Testis (tissue), 3 donors: ENCODE measurements around the gene CILP2. TPM values are rescaled to one million over a fixed set of nuclear protein-coding genes. Genes with fewer than 3 reads are reported as not detected.

ENCODE experiments used
- DNase-seq: peaks from one replicate; pipeline ENCODE4 v3.0.0-alpha.2; 2019
- H3K27ac ChIP-seq, 2 donors: fragments of 200-600 bp; sonication (generic); one replicate each; pipeline ENCODE4 v1.5.1; 2019
- H3K27me3 ChIP-seq: fragments of 200-600 bp; sonication (generic); one replicate; pipeline ENCODE4 v1.5.1; 2019
- H3K36me3 ChIP-seq: fragments of 200-600 bp; sonication (generic); one replicate; pipeline ENCODE4 v1.5.1; 2017; ENCODE audit warnings: low read depth; ENCODE audit errors: missing control alignments
- H3K4me1 ChIP-seq: fragments of 200-600 bp; sonication (generic); one replicate; pipeline ENCODE4 v1.5.1; 2019
- H3K4me3 ChIP-seq, 2 donors: fragments of 200-600 bp; sonication (generic); one replicate each; pipeline ENCODE4 v1.5.1; 2017 to 2019
- H3K9me3 ChIP-seq: fragments of 200-600 bp; sonication (generic); one replicate; pipeline ENCODE4 v1.5.1; 2017
- POLR2A ChIP-seq: fragments of 450-650 bp; IDR thresholded peaks from one replicate; pipeline ENCODE4 v1.6.1; 2017; ENCODE audit warnings: antibody characterized with exemption, mild to moderate bottlenecking, moderate library complexity
- WGBS, 2 donors: methylation state at CpG; one replicate each; pipeline ENCODE4 v1.1.5; 2018; 5-methylcytosine and 5-hydroxymethylcytosine counted together
- intact Hi-C: fragments of 100-400 bp; cut with DNase I; formaldehyde crosslinking; loops from one replicate; pipeline ENCODE4 v1.15.1; 2023; ENCODE audit warnings: low total_unique reads
- polyA plus RNA-seq: library from polyadenylated mRNA; stranded (reverse); fragments of 350-450 nt; fragmentation: Illumina TruSeq; extraction: RNeasy Lipid Tissue Mini Kit (QIAGEN cat#74804); gene quantifications from one replicate; pipeline ENCODE4 v1.2.3, GENCODE V29; 2014; ENCODE audit warnings: low read depth, low replicate concordance; ENCODE audit not compliant: insufficient read depth
- total RNA-seq, 2 donors: library from RNA; depleted of rRNA; stranded (reverse); fragments of >200 nt; gene quantifications; one replicate each; pipeline ENCODE4 v1.2.3, GENCODE V29; 2016
- TF ChIP-seq, protein P1 (sequence below), 3 experiments: fragments of 450-650 bp in 2 of 3; fragments of 200-600 bp in 1 of 3; sonication (generic) in 1 of 3; IDR thresholded peaks; one replicate each; pipeline ENCODE4 v1.5.1; 2016 to 2019; ENCODE audit warnings: antibody characterized with exemption in 3 of 3, mild to moderate bottlenecking in 2 of 3, moderate library complexity in 1 of 3

Gene CILP2
- total and polyA plus RNA-seq, 3 donors from 2014 or later = 5.6 to 10.0 (median 9.5) TPM

DNA sequence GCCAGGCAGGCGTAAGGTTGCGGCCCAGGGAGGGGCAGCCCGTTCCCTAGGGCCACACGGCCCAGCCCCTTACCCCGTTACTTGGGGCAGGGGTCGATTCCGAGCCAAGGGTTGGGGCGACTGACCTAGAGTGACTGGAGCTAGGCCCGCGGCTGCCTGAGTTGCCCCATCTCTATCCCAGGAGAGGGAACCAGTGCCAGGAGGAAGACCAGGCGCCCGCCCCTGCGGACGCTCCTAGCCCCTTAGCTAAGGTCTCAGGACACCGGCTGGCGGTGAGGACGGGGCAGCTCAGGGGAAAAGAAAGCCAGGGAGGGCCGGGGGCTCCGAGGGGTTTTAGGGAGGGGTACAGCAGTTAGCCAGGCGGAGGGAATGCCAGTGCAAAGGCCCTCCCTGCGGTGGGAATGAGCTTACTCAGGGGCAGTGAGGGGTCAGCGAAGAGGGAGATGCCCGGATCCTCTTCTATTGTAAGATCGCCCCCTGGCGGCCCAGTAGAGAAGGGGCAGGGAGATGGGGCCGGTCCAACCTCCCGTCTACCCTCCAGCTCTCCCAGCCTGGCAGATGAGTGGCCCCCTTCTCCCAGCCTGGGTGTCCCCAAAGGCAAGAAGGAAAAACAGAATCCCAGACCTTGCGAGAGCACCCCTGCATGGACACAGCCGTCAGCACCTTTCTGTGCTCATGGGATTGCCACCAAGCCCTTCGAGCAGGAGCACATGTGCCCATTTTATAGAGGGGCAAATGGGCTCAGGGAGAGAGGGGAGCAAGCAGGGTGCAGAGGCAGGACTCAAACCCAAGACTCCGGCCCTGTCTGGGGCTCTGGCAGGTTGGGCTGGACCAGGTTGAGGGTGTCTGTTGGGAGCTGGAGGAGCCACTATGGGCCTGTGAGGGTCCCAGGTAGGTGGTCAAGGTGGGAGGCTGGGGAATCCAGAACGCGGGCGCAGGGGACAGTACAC, 16.3 kb downstream of the CILP2 start:
- intact Hi-C loops = no loop called here
- TF ChIP-seq, protein P1, sequence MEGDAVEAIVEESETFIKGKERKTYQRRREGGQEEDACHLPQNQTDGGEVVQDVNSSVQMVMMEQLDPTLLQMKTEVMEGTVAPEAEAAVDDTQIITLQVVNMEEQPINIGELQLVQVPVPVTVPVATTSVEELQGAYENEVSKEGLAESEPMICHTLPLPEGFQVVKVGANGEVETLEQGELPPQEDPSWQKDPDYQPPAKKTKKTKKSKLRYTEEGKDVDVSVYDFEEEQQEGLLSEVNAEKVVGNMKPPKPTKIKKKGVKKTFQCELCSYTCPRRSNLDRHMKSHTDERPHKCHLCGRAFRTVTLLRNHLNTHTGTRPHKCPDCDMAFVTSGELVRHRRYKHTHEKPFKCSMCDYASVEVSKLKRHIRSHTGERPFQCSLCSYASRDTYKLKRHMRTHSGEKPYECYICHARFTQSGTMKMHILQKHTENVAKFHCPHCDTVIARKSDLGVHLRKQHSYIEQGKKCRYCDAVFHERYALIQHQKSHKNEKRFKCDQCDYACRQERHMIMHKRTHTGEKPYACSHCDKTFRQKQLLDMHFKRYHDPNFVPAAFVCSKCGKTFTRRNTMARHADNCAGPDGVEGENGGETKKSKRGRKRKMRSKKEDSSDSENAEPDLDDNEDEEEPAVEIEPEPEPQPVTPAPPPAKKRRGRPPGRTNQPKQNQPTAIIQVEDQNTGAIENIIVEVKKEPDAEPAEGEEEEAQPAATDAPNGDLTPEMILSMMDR (IDR thresholded peaks at IDR 0.05) = peak in 2 of 3 experiments; percentile 48 to 67
- no peak for TF ChIP-seq POLR2A
- H3K27ac ChIP-seq = no peak overlapping the region
- H3K4me3 ChIP-seq = no peak overlapping the region
- no peaks in the 10 kb centered on the region for H3K27me3 ChIP-seq
- 44 to 77% methylated on average over 12 to 33 of the region's 34 CpGs for WGBS, 2 donors
- H3K9me3 ChIP-seq = no peaks in the 10 kb centered on the region
- no peaks in the 10 kb centered on the region for H3K36me3 ChIP-seq
- DNase-seq = peak; percentile 50
- H3K4me1 ChIP-seq = no peaks in the 10 kb centered on the region

DNA sequence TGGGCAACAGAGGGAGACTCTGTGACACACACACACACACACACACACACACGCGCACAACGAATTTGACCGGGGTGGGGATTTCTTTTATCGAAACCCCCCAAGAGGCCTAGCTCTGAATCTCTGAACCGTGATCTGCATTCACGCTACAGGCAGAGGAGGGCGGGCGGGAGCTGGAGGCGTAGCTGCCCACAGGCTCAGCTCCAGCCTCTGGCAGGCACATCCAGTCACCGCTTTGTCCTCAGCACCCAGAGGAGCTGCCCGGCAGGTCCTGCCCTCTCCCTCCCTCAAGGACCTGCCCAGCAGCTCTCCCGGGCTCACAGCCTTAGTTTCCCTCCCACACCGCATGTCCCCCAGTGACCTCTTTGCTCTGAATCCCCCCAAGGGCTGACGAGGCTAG, 20.0 kb downstream of the CILP2 start:
- intact Hi-C loops = no loop called here
- TF ChIP-seq, protein P1 (IDR thresholded peaks at IDR 0.05) = no peak
- Histone ChIP-seq H3K27ac (no peak overlapping the region), H3K36me3 (no peaks in the 10 kb centered on the region), H3K4me3 (no peak overlapping the region), H3K9me3 (no peaks in the 10 kb centered on the region), H3K4me1 (no peaks in the 10 kb centered on the region), H3K27me3 (no peaks in the 10 kb centered on the region)
- DNase-seq = no peak
- 88 to 90% methylated on average over 12 to 15 of the region's 15 CpGs for WGBS, 2 donors

DNA sequence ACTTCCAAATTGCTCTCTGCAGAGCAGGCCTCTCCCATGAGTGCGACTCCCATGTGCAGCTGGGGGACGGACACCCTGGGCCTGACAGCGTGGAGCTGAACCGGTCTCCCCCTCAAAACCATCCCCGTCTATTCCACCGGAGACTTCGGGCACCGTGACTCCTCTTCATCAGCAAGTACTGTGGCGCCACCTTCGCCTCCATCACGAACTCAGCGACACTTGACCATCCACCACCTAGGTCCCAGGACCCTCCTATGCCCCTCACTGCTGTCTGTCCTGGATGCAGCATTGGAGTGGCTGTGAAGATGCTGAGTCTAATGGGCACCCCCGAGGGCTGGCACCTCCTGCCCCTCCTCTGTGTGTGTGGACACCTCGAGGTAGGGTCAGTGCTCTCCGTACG, 20.6 kb downstream of the CILP2 start:
- H3K27ac ChIP-seq = no peak overlapping the region
- intact Hi-C loops = no loop called here

DNA sequence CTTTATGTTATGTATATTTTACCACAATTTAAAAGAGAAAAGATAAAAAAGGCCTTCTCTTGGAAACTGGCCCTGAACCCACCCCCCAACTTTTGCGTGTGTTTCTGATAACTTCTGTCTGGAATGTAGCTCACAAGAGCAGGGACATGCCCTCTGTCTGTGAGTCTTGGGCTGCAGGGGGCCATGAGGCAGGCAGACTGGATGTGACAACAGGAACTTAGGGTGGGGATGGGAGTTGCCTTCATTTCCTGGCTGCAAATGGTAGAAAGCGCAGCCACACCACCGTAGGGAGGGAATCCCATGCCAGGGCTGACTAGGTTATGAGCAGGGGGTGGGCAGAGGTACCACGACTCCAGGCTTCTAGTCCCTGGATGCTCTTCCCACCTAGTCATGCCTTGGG, 21.9 kb downstream of the CILP2 start:
- no peaks in the 10 kb centered on the region for H3K36me3 ChIP-seq
- H3K4me3 ChIP-seq = no peak overlapping the region
- no peaks in the 10 kb centered on the region for H3K27me3 ChIP-seq
- 74 to 80% methylated on average over 4 of the region's 4 CpGs for WGBS, 2 donors
- TF ChIP-seq POLR2A = no peak
- TF ChIP-seq, protein P1 (IDR thresholded peaks at IDR 0.05) = no peak
- intact Hi-C loops = no loop called here
- H3K4me1 ChIP-seq = no peaks in the 10 kb centered on the region
- no peak overlapping the region for H3K27ac ChIP-seq
- no peak for DNase-seq
- no peaks in the 10 kb centered on the region for H3K9me3 ChIP-seq

More for the DNA sequence above, 20.6 kb downstream of the CILP2 start:
- DNase-seq = no peak
- Histone ChIP-seq H3K36me3 (no peaks in the 10 kb centered on the region), H3K27me3 (no peaks in the 10 kb centered on the region), H3K9me3 (no peaks in the 10 kb centered on the region), H3K4me1 (no peaks in the 10 kb centered on the region), H3K4me3 (no peak overlapping the region)
- TF ChIP-seq POLR2A = no peak
- TF ChIP-seq, protein P1 (IDR thresholded peaks at IDR 0.05) = no peak
- WGBS, 2 donors = 90 to 94% methylated on average over 14 to 16 of the region's 16 CpGs
